HEK293 (cell line): ENCODE measurements around the gene INVS.

Experiments used
- CTCF ChIA-PET: fragments of 350-600 bp; formaldehyde crosslinking; extraction: SDS; loops from one replicate; lab custom pipeline; 2021; ENCODE audit warnings: antibody characterized with exemption; lab: Yijun Ruan, JAX
- POLR2A ChIA-PET: fragments of 300-600 bp; formaldehyde crosslinking; extraction: SDS; loops from one replicate; lab custom pipeline; 2020; ENCODE audit warnings: antibody characterized with exemption, inconsistent platforms; lab: Yijun Ruan, JAX
- H3K27ac ChIP-seq: fragments of 200-500 bp; sonication (Bioruptor generic); 2 replicates; pipeline ENCODE4 v1.5.1; 2014; ENCODE audit warnings: low read depth, low read length, control low read depth, inconsistent platforms; ENCODE audit errors: extremely low read depth
- H3K36me3 ChIP-seq, 2 experiments: fragments of 200-500 bp in 1 of 2; sonication (Bioruptor generic) in 1 of 2; 1 replicate in 1 of 2; 2 replicates in 1 of 2; pipeline ENCODE4 v1.5.1; 2014 to 2017; ENCODE audit warnings: inconsistent platforms in 2 of 2, low read length in 2 of 2; ENCODE audit not compliant: control insufficient read depth in 2 of 2, insufficient read depth in 1 of 2
- H3K4me1 ChIP-seq: fragments of 200-500 bp; sonication (Bioruptor generic); 2 replicates; pipeline ENCODE4 v1.5.1; 2014; ENCODE audit warnings: mild to moderate bottlenecking, low read length, inconsistent platforms; ENCODE audit not compliant: control insufficient read depth, insufficient read depth
- H3K4me3 ChIP-seq: 2 replicates; pipeline ENCODE4 v1.5.1; 2011; ENCODE audit warnings: low read depth, mild to moderate bottlenecking, control low read depth, low read length, moderate library complexity
- H3K9me3 ChIP-seq: fragments of 200-500 bp; sonication (Bioruptor generic); 2 replicates; pipeline ENCODE4 v1.5.1; 2014; ENCODE audit warnings: low read depth, low read length, inconsistent platforms; ENCODE audit not compliant: control insufficient read depth, insufficient read depth
- INSM2 ChIP-seq: fragments of 450-650 bp; formaldehyde crosslinking; IDR thresholded peaks from 2 replicates; pipeline ENCODE4 v1.5.1; 2016; ENCODE audit warnings: missing biosample characterization, missing genetic modification characterization
- KLF7 ChIP-seq: fragments of 450-650 bp; formaldehyde crosslinking; IDR thresholded peaks from 2 replicates; pipeline ENCODE4 v1.5.1; 2016; ENCODE audit warnings: missing biosample characterization, missing genetic modification characterization, borderline replicate concordance
- REPIN1 ChIP-seq: fragments of 450-650 bp; formaldehyde crosslinking; IDR thresholded peaks from 2 replicates; pipeline ENCODE4 v1.5.1; 2017; ENCODE audit warnings: missing biosample characterization, missing genetic modification characterization, low read depth
- ZBTB1 ChIP-seq: fragments of 450-650 bp; formaldehyde crosslinking; IDR thresholded peaks from 2 replicates; pipeline ENCODE4 v1.5.1; 2016; ENCODE audit warnings: missing biosample characterization, missing genetic modification characterization
- ZBTB44 ChIP-seq: fragments of 450-650 bp; IDR thresholded peaks from 2 replicates; pipeline ENCODE4 v1.5.1; 2018; ENCODE audit warnings: missing biosample characterization, mild to moderate bottlenecking, missing genetic modification characterization
- ZBTB48 ChIP-seq: fragments of 450-650 bp; formaldehyde crosslinking; IDR thresholded peaks from 2 replicates; pipeline ENCODE4 v1.5.1; 2016; ENCODE audit warnings: missing biosample characterization, missing genetic modification characterization
- ZNF133 ChIP-seq: fragments of 450-650 bp; formaldehyde crosslinking; IDR thresholded peaks from 2 replicates; pipeline ENCODE4 v1.5.1; 2016; ENCODE audit warnings: missing biosample characterization, missing genetic modification characterization
- ZNF148 ChIP-seq: fragments of 450-650 bp; formaldehyde crosslinking; IDR thresholded peaks from 2 replicates; pipeline ENCODE4 v1.5.0; 2017; ENCODE audit warnings: missing biosample characterization, missing genetic modification characterization, borderline replicate concordance
- ZNF157 ChIP-seq: fragments of 450-650 bp; formaldehyde crosslinking; IDR thresholded peaks from 2 replicates; pipeline ENCODE4 v1.5.1; 2016; ENCODE audit warnings: missing biosample characterization, missing genetic modification characterization
- ZNF175 ChIP-seq: fragments of 450-650 bp; formaldehyde crosslinking; IDR thresholded peaks from 2 replicates; pipeline ENCODE4 v1.5.1; 2016; ENCODE audit warnings: missing biosample characterization, missing genetic modification characterization
- ZNF266 ChIP-seq: fragments of 450-650 bp; formaldehyde crosslinking; IDR thresholded peaks from 2 replicates; pipeline ENCODE4 v1.5.1; 2016; ENCODE audit warnings: missing biosample characterization, missing genetic modification characterization, low read depth
- ZNF302 ChIP-seq: fragments of 450-650 bp; formaldehyde crosslinking; IDR thresholded peaks from 2 replicates; pipeline ENCODE4 v1.5.1; 2016; ENCODE audit warnings: missing biosample characterization, missing genetic modification characterization, low read depth
- ZNF354C ChIP-seq: fragments of 450-650 bp; formaldehyde crosslinking; IDR thresholded peaks from 2 replicates; pipeline ENCODE4 v1.5.1; 2016; ENCODE audit warnings: missing biosample characterization, missing genetic modification characterization, low read depth, borderline replicate concordance
- ZNF37A ChIP-seq: fragments of 450-650 bp; IDR thresholded peaks from 2 replicates; pipeline ENCODE4 v1.5.1; 2018; ENCODE audit warnings: missing biosample characterization, missing genetic modification characterization
- ZNF416 ChIP-seq: fragments of 450-650 bp; formaldehyde crosslinking; IDR thresholded peaks from 2 replicates; pipeline ENCODE4 v1.5.1; 2016; ENCODE audit warnings: missing biosample characterization, missing genetic modification characterization
- ZNF426 ChIP-seq: fragments of 450-650 bp; formaldehyde crosslinking; IDR thresholded peaks from 2 replicates; pipeline ENCODE4 v1.5.1; 2017; ENCODE audit warnings: missing biosample characterization, missing genetic modification characterization, mild to moderate bottlenecking, inconsistent platforms, moderate library complexity
- ZNF558 ChIP-seq: fragments of 450-650 bp; formaldehyde crosslinking; IDR thresholded peaks from 2 replicates; pipeline ENCODE4 v1.5.1; 2016; ENCODE audit warnings: missing biosample characterization, missing genetic modification characterization
- ZNF600 ChIP-seq: fragments of 450-650 bp; formaldehyde crosslinking; IDR thresholded peaks from 2 replicates; pipeline ENCODE4 v1.5.1; 2016; ENCODE audit warnings: missing biosample characterization, missing genetic modification characterization
- ZNF645 ChIP-seq: fragments of 450-650 bp; formaldehyde crosslinking; IDR thresholded peaks from 2 replicates; pipeline ENCODE4; 2016; ENCODE audit warnings: missing biosample characterization, missing genetic modification characterization
- ZNF704 ChIP-seq: fragments of 450-650 bp; formaldehyde crosslinking; IDR thresholded peaks from 2 replicates; pipeline ENCODE4 v1.5.1; 2016; ENCODE audit warnings: missing biosample characterization, missing genetic modification characterization
- ZNF791 ChIP-seq: fragments of 450-650 bp; formaldehyde crosslinking; IDR thresholded peaks from 2 replicates; pipeline ENCODE4 v1.5.1; 2016; ENCODE audit warnings: missing biosample characterization, missing genetic modification characterization
- ZSCAN30 ChIP-seq: fragments of 450-650 bp; IDR thresholded peaks from 2 replicates; pipeline ENCODE4 v1.5.1; 2018; ENCODE audit warnings: missing biosample characterization, mild to moderate bottlenecking, missing genetic modification characterization, moderate library complexity
- ZXDB ChIP-seq: fragments of 450-650 bp; formaldehyde crosslinking; IDR thresholded peaks from 2 replicates; pipeline ENCODE4 v1.5.1; 2016; ENCODE audit warnings: missing biosample characterization, missing genetic modification characterization
- TF ChIP-seq, protein P1 (sequence below): fragments of 450-650 bp; formaldehyde crosslinking; IDR thresholded peaks from 2 replicates; pipeline ENCODE4 v1.5.1; 2016; ENCODE audit warnings: missing biosample characterization, missing genetic modification characterization

The INVS gene

DNA sequence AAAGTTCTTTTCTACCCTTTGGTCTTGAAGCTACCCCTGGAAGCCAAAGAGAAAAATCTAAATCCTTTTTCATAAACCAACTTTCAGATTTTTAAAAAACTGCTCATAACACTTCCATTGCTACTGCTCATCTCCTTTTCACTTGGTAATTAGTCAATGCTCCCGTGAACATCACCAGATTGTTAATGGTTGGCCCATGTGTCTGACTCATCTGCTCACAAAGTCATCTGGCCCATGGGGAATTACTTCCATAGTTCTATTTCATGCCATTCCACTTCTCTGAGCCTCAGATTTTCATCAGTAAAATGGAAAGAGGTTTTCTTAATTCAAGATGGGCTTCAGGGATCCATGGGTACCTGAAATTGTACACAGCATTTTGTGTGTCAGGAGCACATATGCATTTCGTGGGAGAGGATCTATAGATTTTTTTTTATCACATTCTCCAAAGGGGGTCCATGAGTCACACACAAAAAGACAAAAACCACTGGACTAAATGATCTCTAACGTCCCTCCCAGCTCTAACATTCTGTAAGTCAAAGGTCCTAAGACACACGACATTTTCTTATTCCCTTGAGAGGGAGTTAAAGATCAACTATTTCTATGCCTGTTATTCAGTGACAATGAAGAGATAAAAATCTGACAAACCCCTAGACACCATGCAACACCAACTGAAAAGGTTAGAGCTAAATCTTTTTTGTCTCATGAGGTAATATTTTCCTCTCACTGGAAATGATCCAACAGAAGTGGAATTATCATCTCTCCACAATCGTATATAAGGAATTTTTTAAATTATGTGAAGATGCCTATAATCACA, 178.3 kb downstream of the INVS start:
- TF ChIP-seq ZNF266 (tag by site-specific recombination) (no peak), ZNF133 (tag by site-specific recombination) (no peak), ZBTB48 (tag by site-specific recombination) (no peak), KLF7 (tag by site-specific recombination) (no peak), ZNF558 (no peak), ZNF354C (no peak), REPIN1 (tag by site-specific recombination) (no peak), ZNF426 (tag by site-specific recombination) (no peak), ZBTB44 (tag by site-specific recombination) (no peak), ZNF791 (tag by site-specific recombination) (no peak), INSM2 (no peak)
- TF ChIP-seq, protein P1, sequence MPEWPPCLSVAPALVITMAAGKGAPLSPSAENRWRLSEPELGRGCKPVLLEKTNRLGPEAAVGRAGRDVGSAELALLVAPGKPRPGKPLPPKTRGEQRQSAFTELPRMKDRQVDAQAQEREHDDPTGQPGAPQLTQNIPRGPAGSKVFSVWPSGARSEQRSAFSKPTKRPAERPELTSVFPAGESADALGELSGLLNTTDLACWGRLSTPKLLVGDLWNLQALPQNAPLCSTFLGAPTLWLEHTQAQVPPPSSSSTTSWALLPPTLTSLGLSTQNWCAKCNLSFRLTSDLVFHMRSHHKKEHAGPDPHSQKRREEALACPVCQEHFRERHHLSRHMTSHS: no peak
- H3K4me1 ChIP-seq: no peaks in the 10 kb centered on the region
- POLR2A ChIA-PET: no interaction called here
- CTCF ChIA-PET: interaction anchor here (0.6 to 1.2 kb wide), 2 partner anchors 48 to 229 kb away, joined by 3 to 4 read pairs; no protein-coding TSS in a partner anchor
- H3K9me3 ChIP-seq: no peaks in the 10 kb centered on the region
- no peak overlapping the region for H3K27ac ChIP-seq
- H3K36me3 ChIP-seq: peaks cover 8 to 59% of the 10 kb centered on the region in 2 experiments
- H3K4me3 ChIP-seq: no peak overlapping the region

- H3K36me3 ChIP-seq: peaks cover 4 to 55% of the 10 kb centered on the region in 2 experiments; a peak in 2 of 3 replicates
- TF ChIP-seq ZSCAN30 (tag by site-specific recombination): no peak
- no peak for TF ChIP-seq ZBTB44 (tag by site-specific recombination)
- no peak for TF ChIP-seq ZNF157 (tag by site-specific recombination)
- no peak for TF ChIP-seq ZNF416 (tag by site-specific recombination)
- no peak for TF ChIP-seq REPIN1 (tag by site-specific recombination)
- TF ChIP-seq ZNF704 (tag by site-specific recombination): no peak
- no peak for TF ChIP-seq ZNF37A (tag by site-specific recombination)
- TF ChIP-seq ZNF175 (tag by site-specific recombination): no peak
- TF ChIP-seq ZNF302: no peak
- no peak for TF ChIP-seq ZXDB
- no peak for TF ChIP-seq ZNF148 (tag by site-specific recombination)
- no peak for TF ChIP-seq ZNF600 (tag by site-specific recombination)
- no peak for TF ChIP-seq ZNF645
- no peak for TF ChIP-seq ZBTB1
- TF ChIP-seq, all 188 proteins: peak for 0
- H3K27ac ChIP-seq: no peak overlapping the region
- H3K4me3 ChIP-seq: no peak overlapping the region
- H3K4me1 ChIP-seq: no peaks in the 10 kb centered on the region
- ChIA-PET POLR2A (no interaction called here), CTCF (no interaction called here)
- no peaks in the 10 kb centered on the region for H3K9me3 ChIP-seq
These were observed 182.0 kb downstream of the INVS start for GRCh38 chr9:100281066-100281465.
